GM12878 (cell line): Measurements from ENCODE around the gene PUM2.

Experiments
- GABPA ChIP-seq: IDR thresholded peaks from 2 replicates; pipeline ENCODE4 v1.6.1; 2014; ENCODE audit warnings: antibody characterized with exemption, low read depth, mild to moderate bottlenecking, inconsistent platforms
- POLR2AphosphoS5 ChIP-seq: IDR thresholded peaks from 2 replicates; pipeline ENCODE4 v1.6.1; 2011; ENCODE audit warnings: mild to moderate bottlenecking, low read length, inconsistent platforms

GRCh38 chr2:20350041-20350712 lies 467 bp downstream of the PUM2 start:
- TF ChIP-seq GABPA (no peak), POLR2AphosphoS5 (peak; percentile 18; the same call in 1 of the 2 replicates)
